Mucosa of rectum (tissue), 2 donors: Measurements from ENCODE around the gene XRCC5.
A peak's percentile ranks its signal among the peaks of the same experiment; 100 is the strongest.

Source experiments
- H3K27ac ChIP-seq, 2 donors: one replicate each; pipeline ENCODE4 v1.7.0; 2013; ENCODE audit warnings: inconsistent platforms in 2 of 2, low read depth in 2 of 2, low read length in 2 of 2
- H3K27me3 ChIP-seq, 2 donors: one replicate each; pipeline ENCODE4 v1.7.0; 2013; ENCODE audit warnings: low read length in 2 of 2; ENCODE audit not compliant: control insufficient read depth in 2 of 2, insufficient read depth in 2 of 2
- H3K36me3 ChIP-seq, 2 donors: one replicate each; pipeline ENCODE4 v1.7.0; 2013; ENCODE audit warnings: low read length in 2 of 2; ENCODE audit not compliant: control insufficient read depth in 2 of 2, insufficient read depth in 2 of 2
- H3K4me1 ChIP-seq, 2 donors: one replicate each; pipeline ENCODE4 v1.7.0; 2013; ENCODE audit warnings: low read length in 2 of 2, mild to moderate bottlenecking in 1 of 2; ENCODE audit not compliant: control insufficient read depth in 2 of 2, insufficient read depth in 2 of 2
- H3K4me3 ChIP-seq, 2 donors: one replicate each; pipeline ENCODE4 v1.7.0; 2013; ENCODE audit warnings: low read length in 2 of 2
- H3K9ac ChIP-seq, 2 donors: one replicate each; pipeline ENCODE4 v1.7.0; 2013; ENCODE audit warnings: low read length in 2 of 2, low read depth in 1 of 2, mild to moderate bottlenecking in 1 of 2
- H3K9me3 ChIP-seq, 2 donors: one replicate each; pipeline ENCODE4 v1.7.0; 2013; ENCODE audit warnings: low read length in 2 of 2; ENCODE audit not compliant: control insufficient read depth in 2 of 2
- donor health status: healthy.
- donor health status: Normal muscosa, but diverticular disease.

XRCC5 gene

DNA sequence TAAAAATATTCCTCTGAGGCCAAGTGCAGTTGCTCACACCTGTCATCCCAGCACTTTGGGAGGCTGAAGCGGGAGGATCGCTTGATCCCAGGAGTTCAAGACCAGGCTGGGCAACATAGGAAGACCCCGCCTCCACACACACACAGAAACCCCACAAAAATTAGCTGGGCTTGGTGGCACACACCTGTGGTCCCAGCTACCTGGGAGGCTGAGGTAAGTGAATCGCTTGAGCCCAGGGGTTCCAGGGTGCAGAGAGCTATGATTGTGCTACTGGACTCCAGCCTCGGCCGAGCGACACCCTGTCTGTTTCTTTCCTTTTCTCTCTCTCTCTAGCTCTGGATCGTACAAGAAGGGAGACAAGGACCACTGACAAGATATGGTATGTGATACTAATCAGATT is 1.8 kb upstream of the XRCC5 start:
- Histone ChIP-seq H3K27ac (no peak overlapping the region), H3K4me3 (no peak overlapping the region), H3K36me3 (peaks cover 9 to 17% of the 10 kb centered on the region in 2 donors), H3K9me3 (no peaks in the 10 kb centered on the region), H3K27me3 (peaks cover 0 to 3% of the 10 kb centered on the region in 2 donors), H3K9ac (no peak overlapping the region), H3K4me1 (peaks cover 6 to 11% of the 10 kb centered on the region in 2 donors)

DNA sequence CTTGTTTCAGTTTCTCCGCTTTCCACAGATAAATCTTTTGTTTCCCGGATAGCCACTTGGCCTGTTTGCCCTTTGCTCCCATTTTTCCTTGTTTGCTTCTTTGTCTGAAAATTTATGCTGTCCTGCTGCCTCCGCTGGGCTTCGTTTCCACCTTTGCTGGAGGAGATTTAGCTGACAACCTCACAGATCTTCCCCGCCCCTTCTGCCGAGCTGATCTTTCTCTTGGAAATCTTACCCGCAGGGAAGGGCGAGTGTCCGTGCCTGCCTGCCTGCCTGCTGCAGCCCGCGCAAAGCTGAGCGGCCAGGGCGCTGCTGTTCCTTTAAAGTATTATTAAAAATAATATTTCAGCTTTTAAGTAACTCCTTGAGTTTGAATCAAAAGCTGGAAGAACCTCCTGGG is 1.4 kb upstream of the XRCC5 start:
- H3K9ac ChIP-seq: no peak overlapping the region
- no peak overlapping the region for H3K4me3 ChIP-seq
- H3K27ac ChIP-seq: no peak overlapping the region

DNA sequence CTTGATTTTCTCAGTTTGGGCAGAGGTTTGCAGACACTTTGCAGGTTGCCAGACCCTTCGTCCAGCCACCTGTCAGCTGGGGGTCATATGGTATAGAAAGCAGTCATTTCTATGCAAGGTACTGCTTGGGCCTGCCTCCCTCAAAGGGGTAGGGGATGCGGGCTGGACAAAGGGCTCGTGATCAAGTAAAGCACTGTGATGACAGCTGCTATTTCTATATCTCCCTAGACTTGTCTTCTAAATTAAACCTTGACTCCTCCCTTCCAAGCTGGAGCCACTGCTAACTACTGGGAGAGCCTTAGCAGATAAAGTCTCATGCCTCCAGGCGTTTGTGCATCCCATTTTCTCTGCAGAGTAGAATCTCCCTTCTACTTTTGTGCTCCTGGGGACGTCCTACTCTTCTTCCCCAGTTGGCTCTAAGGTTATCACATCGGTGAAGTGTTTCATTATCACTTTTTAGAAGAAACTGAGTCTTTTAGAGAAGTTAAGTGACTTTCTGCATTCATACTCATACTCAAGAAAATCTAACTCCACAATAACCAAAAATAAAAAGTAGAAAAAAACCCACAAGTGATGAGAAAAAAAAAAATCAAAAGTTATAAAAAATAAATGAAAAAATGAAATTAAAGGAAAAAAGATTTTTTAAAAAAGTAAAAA is 710 bp upstream of the XRCC5 start:
- Histone ChIP-seq H3K9me3 (no peaks in the 10 kb centered on the region), H3K4me3 (peak overlapping the region; percentile 57 to 68), H3K4me1 (peaks cover 6 to 11% of the 10 kb centered on the region in 2 donors), H3K36me3 (peaks cover 15 to 28% of the 10 kb centered on the region in 2 donors), H3K9ac (peak overlapping the region; percentile 46 to 48), H3K27ac (peak overlapping the region in 1 of 2 donors; percentile 30), H3K27me3 (peaks cover 0 to under 1% of the 10 kb centered on the region in 2 donors)

More for the DNA sequence above, 1.4 kb upstream of the XRCC5 start:
- H3K4me1 ChIP-seq: peaks cover 6 to 11% of the 10 kb centered on the region in 2 donors
- H3K36me3 ChIP-seq: peaks cover 9 to 21% of the 10 kb centered on the region in 2 donors
- peaks cover 0 to 3% of the 10 kb centered on the region in 2 donors for H3K27me3 ChIP-seq
- no peaks in the 10 kb centered on the region for H3K9me3 ChIP-seq

DNA sequence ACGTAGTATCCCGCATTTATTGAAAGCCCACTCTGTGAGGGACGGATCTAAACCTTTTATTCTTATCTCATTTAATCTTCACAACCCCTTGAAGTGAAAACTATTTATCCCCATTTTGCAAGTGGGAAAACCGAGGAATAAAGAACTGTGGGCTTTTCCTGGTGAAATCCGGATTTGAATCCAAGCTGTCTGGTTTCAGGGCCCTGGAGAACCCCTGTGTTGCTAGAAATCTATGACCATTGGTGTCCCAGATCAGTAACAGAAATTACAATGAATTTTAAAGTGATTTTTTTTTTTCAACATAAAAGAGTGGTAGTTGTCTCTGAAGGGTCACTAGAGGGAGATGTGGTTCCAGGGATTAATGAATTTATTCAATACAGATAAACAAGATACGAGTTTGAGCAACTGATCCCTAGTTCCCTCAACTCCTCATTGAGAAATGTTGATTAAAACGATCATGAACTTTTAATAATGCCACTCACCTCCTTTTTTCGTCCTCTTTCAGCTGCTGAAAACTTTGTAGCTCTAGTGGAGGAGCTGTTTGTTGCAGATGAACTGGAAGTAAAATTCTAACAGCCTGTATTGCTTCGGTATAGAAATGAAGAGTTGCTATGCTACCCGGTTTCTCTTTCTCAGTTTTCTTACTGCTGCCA is 940 bp downstream of the XRCC5 start:
- H3K4me1 ChIP-seq: peaks cover 12 to 16% of the 10 kb centered on the region in 2 donors
- peak overlapping the region; percentile 99 for H3K4me3 ChIP-seq
- no peaks in the 10 kb centered on the region for H3K9me3 ChIP-seq
- peaks cover 25 to 38% of the 10 kb centered on the region in 2 donors for H3K36me3 ChIP-seq
- H3K27ac ChIP-seq: peak overlapping the region; percentile 85 to 92
- H3K9ac ChIP-seq: peak overlapping the region; percentile 86 to 99
- H3K27me3 ChIP-seq: no peaks in the 10 kb centered on the region

DNA sequence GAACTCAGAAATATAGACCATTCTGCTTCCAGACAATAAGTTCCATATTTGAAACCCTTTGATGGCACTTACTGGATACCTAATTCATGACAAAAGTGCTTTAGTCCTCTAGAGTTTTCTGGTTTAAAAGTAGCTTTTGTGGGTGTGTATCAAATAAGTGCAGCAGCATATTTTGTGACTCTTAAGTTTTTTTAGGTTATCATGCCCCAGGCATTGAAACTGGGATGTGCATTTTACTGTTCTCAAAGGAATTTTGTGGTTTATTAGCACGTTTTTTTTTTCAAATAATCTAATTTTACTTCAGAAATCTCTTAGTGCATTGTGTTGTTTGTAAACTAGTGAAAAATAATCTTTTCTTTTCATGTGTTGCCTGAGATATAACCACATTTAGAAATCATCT is 1.5 kb downstream of the XRCC5 start:
- Histone ChIP-seq H3K27ac (peak overlapping the region in 1 of 2 donors; percentile 9), H3K9ac (peak overlapping the region in 1 of 2 donors; percentile 86), H3K9me3 (no peaks in the 10 kb centered on the region), H3K27me3 (no peaks in the 10 kb centered on the region), H3K4me1 (peaks cover 16% of the 10 kb centered on the region in 2 donors), H3K4me3 (peak overlapping the region; percentile 99), H3K36me3 (peaks cover 25 to 38% of the 10 kb centered on the region in 2 donors)

DNA sequence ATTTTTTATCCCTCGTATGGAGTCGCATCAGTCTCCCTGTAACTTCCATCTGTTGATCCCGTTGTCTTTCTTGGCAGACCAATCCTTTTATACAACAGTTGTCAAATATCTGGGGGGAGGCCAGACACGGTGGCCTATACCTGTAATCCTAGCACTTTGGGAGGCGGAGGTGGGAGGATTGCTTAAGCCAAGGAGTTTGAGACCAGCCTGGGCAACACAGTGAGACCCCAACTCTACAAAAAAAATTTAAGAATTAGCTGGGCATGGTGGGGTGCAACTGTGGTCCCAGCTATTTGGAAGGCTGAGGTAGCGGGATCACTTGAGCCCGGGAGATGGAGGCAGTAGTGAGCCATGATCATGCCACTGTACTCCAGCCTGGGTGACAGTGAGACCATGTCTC is 2.0 kb downstream of the XRCC5 start:
- peaks cover 16% of the 10 kb centered on the region in 2 donors for H3K4me1 ChIP-seq
- peaks cover 27 to 38% of the 10 kb centered on the region in 2 donors for H3K36me3 ChIP-seq
- H3K4me3 ChIP-seq: no peak overlapping the region
- H3K9ac ChIP-seq: peak overlapping the region in 1 of 2 donors; percentile 9
- no peak overlapping the region for H3K27ac ChIP-seq
- H3K9me3 ChIP-seq: no peaks in the 10 kb centered on the region
- H3K27me3 ChIP-seq: no peaks in the 10 kb centered on the region

DNA sequence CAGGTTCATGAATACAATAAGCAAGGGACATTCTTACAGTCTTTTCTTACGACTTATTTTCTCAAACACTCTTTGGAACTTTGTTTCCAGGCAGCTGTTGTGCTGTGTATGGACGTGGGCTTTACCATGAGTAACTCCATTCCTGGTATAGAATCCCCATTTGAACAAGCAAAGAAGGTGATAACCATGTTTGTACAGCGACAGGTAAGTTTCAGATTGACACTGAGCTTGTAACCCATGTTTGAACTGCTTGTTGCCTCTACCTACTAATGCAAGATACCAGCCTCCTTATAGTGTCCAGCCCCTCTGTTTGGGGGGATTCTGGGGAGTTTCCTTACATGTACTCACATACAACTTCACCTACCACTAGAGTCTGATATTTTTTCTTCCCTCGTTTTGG is 3.8 kb downstream of the XRCC5 start:
- H3K27me3 ChIP-seq: no peaks in the 10 kb centered on the region
- H3K27ac ChIP-seq: no peak overlapping the region
- no peak overlapping the region for H3K4me3 ChIP-seq
- H3K36me3 ChIP-seq: peaks cover 45 to 55% of the 10 kb centered on the region in 2 donors
- H3K9me3 ChIP-seq: no peaks in the 10 kb centered on the region
- H3K9ac ChIP-seq: no peak overlapping the region
- H3K4me1 ChIP-seq: peaks cover 16% of the 10 kb centered on the region in 2 donors

DNA sequence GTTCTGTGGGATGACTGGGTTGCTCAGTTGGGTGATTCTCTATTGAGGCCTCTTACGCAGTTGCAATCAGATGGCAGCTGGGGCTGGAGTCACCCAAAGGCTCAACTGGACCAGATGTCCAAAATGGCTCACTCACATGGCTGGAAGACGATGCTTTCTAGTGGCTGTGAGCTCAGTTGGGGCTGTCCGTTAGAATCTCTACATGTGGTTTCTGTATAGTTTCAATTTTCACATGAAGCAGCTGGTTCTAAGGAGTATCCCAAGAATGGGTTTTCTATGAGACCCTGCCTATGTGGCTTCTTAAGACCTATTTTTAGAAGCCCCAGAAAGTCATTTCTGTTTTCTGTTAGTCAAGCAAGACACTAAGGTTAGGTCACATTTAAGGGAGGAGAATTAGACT is 4.4 kb downstream of the XRCC5 start:
- no peaks in the 10 kb centered on the region for H3K27me3 ChIP-seq
- H3K36me3 ChIP-seq: peaks cover 49 to 60% of the 10 kb centered on the region in 2 donors
- no peak overlapping the region for H3K9ac ChIP-seq
- H3K27ac ChIP-seq: peak overlapping the region in 1 of 2 donors; percentile 40
- H3K9me3 ChIP-seq: no peaks in the 10 kb centered on the region
- H3K4me3 ChIP-seq: no peak overlapping the region
- peaks cover 16% of the 10 kb centered on the region in 2 donors for H3K4me1 ChIP-seq

DNA sequence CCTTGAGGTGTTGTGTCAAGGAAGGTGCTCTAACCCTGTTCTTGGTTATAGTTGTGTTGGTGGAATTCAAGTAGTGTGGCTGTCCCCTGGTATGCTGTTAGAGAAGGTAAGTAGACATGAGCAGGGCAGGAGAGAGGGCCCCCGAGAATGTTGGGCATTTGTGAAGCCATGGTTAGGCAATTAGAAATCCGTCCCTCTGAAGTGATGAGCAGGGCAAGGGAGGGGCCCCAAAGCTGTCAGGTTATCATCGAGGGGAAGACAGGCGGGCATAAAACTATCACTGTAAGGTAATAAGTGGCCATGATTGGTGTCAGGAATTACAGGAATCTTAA is 5.2 kb downstream of the XRCC5 start:
- no peak overlapping the region for H3K9ac ChIP-seq
- no peaks in the 10 kb centered on the region for H3K27me3 ChIP-seq
- H3K27ac ChIP-seq: peak overlapping the region in 1 of 2 donors; percentile 40
- H3K9me3 ChIP-seq: no peaks in the 10 kb centered on the region
- H3K4me3 ChIP-seq: peak overlapping the region in 1 of 2 donors; percentile 4
- peaks cover 57 to 68% of the 10 kb centered on the region in 2 donors for H3K36me3 ChIP-seq
- H3K4me1 ChIP-seq: peaks cover 16% of the 10 kb centered on the region in 2 donors

DNA sequence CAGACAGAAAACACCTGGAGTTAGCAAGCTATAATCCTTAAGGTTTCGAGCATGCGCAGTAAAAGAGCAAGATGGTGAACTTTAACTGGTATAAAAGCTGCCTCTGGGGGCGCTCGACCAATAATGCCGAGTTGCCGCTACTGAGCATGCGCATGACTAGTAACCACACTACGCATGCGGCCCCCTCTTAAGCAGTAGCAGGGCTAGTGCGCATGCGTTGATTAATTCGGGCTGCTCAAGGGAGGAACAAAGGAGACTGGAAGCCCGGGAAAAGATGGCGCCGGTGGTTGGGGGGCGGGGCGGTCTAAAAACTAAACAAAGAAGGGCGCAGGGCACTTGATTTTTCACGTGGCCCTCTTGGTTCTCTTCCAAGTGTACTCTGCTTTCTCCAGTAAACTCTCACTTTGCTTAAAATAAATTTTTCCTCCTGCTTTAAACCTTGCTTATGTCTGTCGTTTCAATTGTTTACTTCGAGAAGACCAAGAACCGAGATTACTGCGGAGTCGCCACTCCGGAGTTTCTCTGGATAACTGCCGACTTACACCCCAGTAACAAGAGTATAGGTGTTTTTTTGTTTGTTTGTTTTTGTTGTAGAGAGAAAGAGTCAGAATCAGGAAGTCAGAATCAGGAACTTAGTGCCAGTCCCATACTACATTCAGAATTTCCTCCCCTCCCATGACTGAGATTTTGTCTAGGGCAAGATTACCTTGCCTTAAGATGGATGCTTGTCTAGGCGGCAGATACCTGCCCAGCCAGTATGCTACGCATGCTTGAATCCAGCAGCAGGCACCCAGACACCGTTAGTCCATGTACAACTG is 5.8 kb downstream of the XRCC5 start:
- Histone ChIP-seq H3K36me3 (peaks cover 62 to 73% of the 10 kb centered on the region in 2 donors), H3K4me1 (peaks cover 16% of the 10 kb centered on the region in 2 donors), H3K4me3 (peak overlapping the region; percentile 75 to 86), H3K27ac (peak overlapping the region; percentile 81 to 82), H3K9me3 (no peaks in the 10 kb centered on the region), H3K27me3 (no peaks in the 10 kb centered on the region), H3K9ac (peak overlapping the region; percentile 63 to 66)
